HCT116 (cell line): Measurements from ENCODE around the gene CADPS. TPM values are rescaled to one million over a fixed set of nuclear protein-coding genes. Genes with fewer than 3 reads are reported as not detected.

Source experiments
- ATAC-seq: fragments of 200-7000 bp; cut with Tn5 transposase; 2 replicates; pipeline ENCODE4 v1.9.1; 2020; ENCODE audit warnings: mild to moderate bottlenecking, moderate library complexity
- BruUV-seq: library from RNA; stranded (reverse); fragments of 400-500 nt; replicated peaks from 2 replicates; lab custom pipeline; 2021; lab: Mats Ljungman, UMichigan
- CTCF ChIA-PET: fragments of 300-600 bp; sonication (Branson Sonifier 250); formaldehyde crosslinking; loops from one replicate; lab custom pipeline; 2021; ENCODE audit warnings: antibody characterized with exemption; lab: Charles Lee
- POLR2A ChIA-PET: fragments of 300-600, 350-600 bp; sonication (Branson Sonifier 250); formaldehyde crosslinking; loops from one replicate; lab custom pipeline; 2021; ENCODE audit warnings: antibody characterized with exemption; lab: Charles Lee
- RAD21 ChIA-PET, 2 experiments: fragments of 300-600 bp; sonication (Branson Sonifier 250); formaldehyde crosslinking; loops; one replicate each; lab custom pipeline; 2023; ENCODE audit warnings: low total read pairs in 2 of 2; ENCODE audit not compliant: uncharacterized antibody in 2 of 2, unreplicated experiment in 2 of 2, low non-redundant PET in 1 of 2; lab: Charles Lee
- DNase-seq: peaks from one replicate; pipeline ENCODE4 v3.0.0-alpha.2; 2010; ENCODE audit warnings: low read depth, low spot score
- H2AFZ ChIP-seq: fragments of 200-600 bp; shearing (Covaris generic), sonication (generic); 2 replicates; pipeline ENCODE4 v1.6.1; 2017; ENCODE audit warnings: low read depth, mixed run types, mixed read lengths, antibody characterized with exemption, low read length; ENCODE audit not compliant: poor library complexity, severe bottlenecking
- H3K27ac ChIP-seq: 2 replicates; pipeline ENCODE4 v1.5.1; 2012; ENCODE audit warnings: low read depth, low read length
- H3K27me3 ChIP-seq: fragments of 200-600 bp; sonication (generic); 2 replicates; pipeline ENCODE4 v1.6.1; 2016; ENCODE audit warnings: mixed run types, low read length, mixed read lengths; ENCODE audit not compliant: insufficient read depth
- H3K36me3 ChIP-seq, 2 experiments: fragments of 200-500 bp in 1 of 2; fragments of 200-600 bp in 1 of 2; sonication (Bioruptor generic) in 1 of 2; sonication (generic) in 1 of 2; 2 replicates each; pipeline versions ENCODE4 v1.5.1 to v1.6.1; 2014 to 2016; ENCODE audit warnings: low read length in 2 of 2, inconsistent platforms in 1 of 2, mixed read lengths in 1 of 2, mixed run types in 1 of 2; ENCODE audit not compliant: insufficient read depth in 2 of 2, control insufficient read depth in 1 of 2
- H3K4me1 ChIP-seq, 2 experiments: fragments of 200-600 bp in 1 of 2; sonication (generic) in 1 of 2; 2 replicates each; pipeline versions ENCODE4 v1.5.1 to v1.6.1; 2012 to 2017; ENCODE audit warnings: low read length in 2 of 2, inconsistent platforms in 1 of 2, mild to moderate bottlenecking in 1 of 2, mixed read lengths in 1 of 2, mixed run types in 1 of 2, moderate library complexity in 1 of 2; ENCODE audit not compliant: insufficient read depth in 2 of 2, control insufficient read depth in 1 of 2
- H3K4me2 ChIP-seq: fragments of 200-600 bp; sonication (generic); 2 replicates; pipeline ENCODE4 v1.6.1; 2017; ENCODE audit warnings: mixed run types, low read length, mixed read lengths
- H3K4me3 ChIP-seq, 2 experiments: fragments of 200-600 bp in 1 of 2; sonication (generic) in 1 of 2; replicated peaks in 1 of 2; 2 replicates each; pipeline ENCODE4 v1.5.1; 2011 to 2016; ENCODE audit warnings: low read length in 2 of 2, control low read depth in 1 of 2, low read depth in 1 of 2, mild to moderate bottlenecking in 1 of 2, mixed read lengths in 1 of 2, mixed run types in 1 of 2
- H3K79me2 ChIP-seq: fragments of 200-600 bp; sonication (generic); 2 replicates; pipeline ENCODE4 v1.6.1; 2017; ENCODE audit warnings: mild to moderate bottlenecking, mixed run types, low read length, moderate library complexity, mixed read lengths; ENCODE audit not compliant: insufficient read depth
- H3K9ac ChIP-seq: fragments of 200-600 bp; sonication (generic); 2 replicates; pipeline ENCODE4 v1.6.1; 2016; ENCODE audit warnings: low read length, mixed read lengths
- H3K9me2 ChIP-seq: fragments of 200-600 bp; sonication (generic), shearing (Covaris generic); 2 replicates; pipeline ENCODE4 v1.6.1; 2017; ENCODE audit warnings: mixed run types, mild to moderate bottlenecking, moderate library complexity; ENCODE audit not compliant: insufficient read depth
- H3K9me3 ChIP-seq, 2 experiments: fragments of 200-500 bp in 1 of 2; fragments of 200-600 bp in 1 of 2; sonication (Bioruptor generic) in 1 of 2; sonication (generic) in 1 of 2; 2 replicates each; pipeline ENCODE4 v1.6.1; 2014 to 2017; ENCODE audit warnings: low read length in 2 of 2, mixed read lengths in 2 of 2, inconsistent platforms in 1 of 2, low read depth in 1 of 2, mild to moderate bottlenecking in 1 of 2, mixed run types in 1 of 2, moderate library complexity in 1 of 2; ENCODE audit not compliant: control insufficient read depth in 1 of 2, insufficient read depth in 1 of 2
- H4K20me1 ChIP-seq: fragments of 200-600 bp; sonication (generic), shearing (Covaris generic); 2 replicates; pipeline ENCODE4 v1.6.1; 2017; ENCODE audit warnings: mixed run types, mild to moderate bottlenecking, moderate library complexity; ENCODE audit not compliant: insufficient read depth
- ATF3 ChIP-seq: IDR thresholded peaks from 2 replicates; pipeline ENCODE4 v1.6.1; 2012
- CBX3 ChIP-seq: IDR thresholded peaks from 2 replicates; pipeline ENCODE4 v1.6.1; 2012; ENCODE audit warnings: low read depth
- CEBPB ChIP-seq: IDR thresholded peaks from 2 replicates; pipeline ENCODE4 v1.6.1; 2012; ENCODE audit warnings: low read depth
- EZH2 ChIP-seq: fragments of 200-600 bp; sonication (generic); IDR thresholded peaks from 2 replicates; pipeline ENCODE4 v1.6.1; 2017; ENCODE audit warnings: antibody characterized with exemption, mixed run types
- EZH2phosphoT487 ChIP-seq: fragments of 200-600 bp; IDR thresholded peaks from 2 replicates; pipeline ENCODE4 v1.6.1; 2018; ENCODE audit warnings: antibody characterized with exemption, borderline replicate concordance
- FOSL1 ChIP-seq: IDR thresholded peaks from 2 replicates; pipeline ENCODE4 v1.6.1; 2012; ENCODE audit warnings: low read depth
- MAX ChIP-seq: IDR thresholded peaks from 2 replicates; pipeline ENCODE4 v1.6.1; 2012
- POLR2A ChIP-seq: IDR thresholded peaks from 2 replicates; pipeline ENCODE4 v1.7.0; 2011; ENCODE audit warnings: borderline replicate concordance; ENCODE audit not compliant: insufficient read depth, insufficient read length; ENCODE audit errors: extremely low read depth
- POLR2AphosphoS5 ChIP-seq: IDR thresholded peaks from 2 replicates; pipeline ENCODE4 v1.6.1; 2011; ENCODE audit warnings: mild to moderate bottlenecking, low read depth, low read length, moderate library complexity
- RAD21 ChIP-seq: IDR thresholded peaks from 2 replicates; pipeline ENCODE4 v1.6.1; 2012; ENCODE audit warnings: low read depth, mild to moderate bottlenecking
- SIN3A ChIP-seq: IDR thresholded peaks from 2 replicates; pipeline ENCODE4 v1.6.1; 2012; ENCODE audit warnings: low read depth
- SP1 ChIP-seq: IDR thresholded peaks from 2 replicates; pipeline ENCODE4 v1.6.1; 2012; ENCODE audit warnings: low read depth
- SRF ChIP-seq: IDR thresholded peaks from 2 replicates; pipeline ENCODE4 v1.6.1; 2012; ENCODE audit warnings: low read depth
- TCF7L2 ChIP-seq: IDR thresholded peaks from 2 replicates; pipeline ENCODE4 v1.7.0; 2011; ENCODE audit warnings: borderline replicate concordance, inconsistent platforms; ENCODE audit not compliant: insufficient read depth, insufficient read length; ENCODE audit errors: extremely low read depth
- YY1 ChIP-seq: IDR thresholded peaks from 2 replicates; pipeline ENCODE4 v1.6.1; 2011; ENCODE audit warnings: low read length, low read depth, moderate library complexity, mild to moderate bottlenecking; ENCODE audit not compliant: insufficient replicate concordance; ENCODE audit errors: extremely low read depth
- ZBTB33 ChIP-seq: IDR thresholded peaks from 2 replicates; pipeline ENCODE4 v1.6.1; 2011; ENCODE audit warnings: mild to moderate bottlenecking, low read length, moderate library complexity; ENCODE audit not compliant: insufficient replicate concordance; ENCODE audit errors: extremely low read depth
- ZNF274 ChIP-seq: fragments of 200-500 bp; sonication (Bioruptor generic); IDR thresholded peaks from 2 replicates; pipeline ENCODE4 v1.6.1; 2014; ENCODE audit warnings: mild to moderate bottlenecking, low read depth, low read length, inconsistent platforms
- intact Hi-C: fragments of 100-400 bp; cut with micrococcal nuclease; formaldehyde crosslinking; loops from 2 replicates; pipeline ENCODE4 v1.10.0; 2022
- total RNA-seq: library from RNA; stranded (reverse); gene quantifications from one replicate; pipeline ENCODE4 v1.2.1, GENCODE V29; 2021; ENCODE audit not compliant: unreplicated experiment

Gene CADPS
- total RNA-seq, 1 experiment from 2014 or later: not detected

- intact Hi-C loops: no loop called here
- ATAC-seq (no peak), DNase-seq (no peak)
- no TSS peak for BruUV-seq
- no peak for TF ChIP-seq CBX3
- no peak for TF ChIP-seq MAX
- TF ChIP-seq SIN3A: no peak
- TF ChIP-seq EZH2: no peak
- TF ChIP-seq, all 23 proteins: peak for 0
- H3K9me2 ChIP-seq: no peaks in the 10 kb centered on the region
- peaks cover 46% of the 10 kb centered on the region for H3K27me3 ChIP-seq
- H3K36me3 ChIP-seq: no peaks in the 10 kb centered on the region
- no peak overlapping the region for H3K4me2 ChIP-seq
- no peaks in the 10 kb centered on the region for H3K79me2 ChIP-seq
- H3K9ac ChIP-seq: no peak overlapping the region
- H3K4me1 ChIP-seq: no peaks in the 10 kb centered on the region
- ChIA-PET CTCF (no interaction called here), POLR2A (no interaction called here), RAD21 (no interaction called here)
- no peaks in the 10 kb centered on the region for H4K20me1 ChIP-seq
- no peak overlapping the region for H3K4me3 ChIP-seq
- no peaks in the 10 kb centered on the region for H3K9me3 ChIP-seq
- no peak overlapping the region for H3K27ac ChIP-seq
- no peak overlapping the region for H2AFZ ChIP-seq
Measured at GRCh38 chr3:62630664-62631063, 244.6 kb downstream of the CADPS start.

- Histone ChIP-seq H3K36me3 (no peaks in the 10 kb centered on the region), H3K4me1 (no peaks in the 10 kb centered on the region), H3K9me3 (no peaks in the 10 kb centered on the region), H3K27me3 (peaks cover 40% of the 10 kb centered on the region), H3K4me2 (no peak overlapping the region), H3K27ac (no peak overlapping the region), H4K20me1 (no peaks in the 10 kb centered on the region), H3K4me3 (no peak overlapping the region), H3K9me2 (no peaks in the 10 kb centered on the region), H2AFZ (no peak overlapping the region), H3K79me2 (no peaks in the 10 kb centered on the region), H3K9ac (no peak overlapping the region)
- ChIA-PET CTCF (no interaction called here), POLR2A (no interaction called here), RAD21 (no interaction called here)
- DNase-seq (no peak), ATAC-seq (no peak)
- BruUV-seq: no TSS peak
- TF ChIP-seq POLR2AphosphoS5 (no peak), CEBPB (no peak), MAX (no peak), SRF (no peak), SP1 (no peak), EZH2phosphoT487 (no peak), FOSL1 (no peak), RAD21 (no peak), ATF3 (no peak), EZH2 (no peak), YY1 (no peak), SIN3A (no peak), POLR2A (no peak), TCF7L2 (no peak), ZNF274 (no peak), ZBTB33 (no peak)
- intact Hi-C loops: loop anchor here (10.0 kb wide), 1 partner anchor 1370 kb away; no protein-coding TSS in a partner anchor
Measured at GRCh38 chr3:62625268-62625667, 249.9 kb downstream of the CADPS start.
